ENCODE results near the gene COL5A2.

COL5A2 gene

GRCh38 chr2:189179570-189179950, at the start of gene COL5A2:
Gene COL5A2 (minus strand): TSS chr2:189179761. CDS start chr2:189179604, 157 bp downstream.
- no peak for DNase-seq (ENCODE audit: low spot score)
- TF ChIP-seq CTCF (IDR thresholded peaks at IDR 0.05; ENCODE audit: borderline replicate concordance, control extremely low read depth, extremely low read depth, insufficient read depth, missing control alignments): no peak
- in situ Hi-C loops (cut with MboI; ENCODE audit: low sequenced_read_pairs, unreplicated experiment): no loop called here

- no peak for DNase-seq (ENCODE audit: low spot score)
Observed at GRCh38 chr2:189226017-189226416, 46.5 kb upstream of the COL5A2 start.

GRCh38 chr2:189225032-189225431, 45.5 kb upstream of the COL5A2 start:
- in situ Hi-C loops (cut with MboI; ENCODE audit: low sequenced_read_pairs, unreplicated experiment): no loop called here
- no peak for TF ChIP-seq CTCF (IDR thresholded peaks at IDR 0.05; ENCODE audit: borderline replicate concordance, control extremely low read depth, extremely low read depth, insufficient read depth, missing control alignments)
- DNase-seq (ENCODE audit: low spot score): no peak

More at GRCh38 chr2:189226017-189226416, 46.5 kb upstream of the COL5A2 start:
- in situ Hi-C loops (cut with MboI; ENCODE audit: low sequenced_read_pairs, unreplicated experiment): no loop called here
- TF ChIP-seq CTCF (IDR thresholded peaks at IDR 0.05; ENCODE audit: borderline replicate concordance, control extremely low read depth, extremely low read depth, insufficient read depth, missing control alignments): no peak

- in situ Hi-C loops (cut with MboI; ENCODE audit: low sequenced_read_pairs, unreplicated experiment): no loop called here
Observed at GRCh38 chr2:189222468-189223105, 43.0 kb upstream of the COL5A2 start.

GRCh38 chr2:189221811-189222467, 42.4 kb upstream of the COL5A2 start:
- no peak for TF ChIP-seq CTCF (IDR thresholded peaks at IDR 0.05; ENCODE audit: borderline replicate concordance, control extremely low read depth, extremely low read depth, insufficient read depth, missing control alignments)
- DNase-seq (ENCODE audit: low spot score): no peak
- in situ Hi-C loops (cut with MboI; ENCODE audit: low sequenced_read_pairs, unreplicated experiment): no loop called here

More at GRCh38 chr2:189222468-189223105, 43.0 kb upstream of the COL5A2 start:
- TF ChIP-seq CTCF (IDR thresholded peaks at IDR 0.05; ENCODE audit: borderline replicate concordance, control extremely low read depth, extremely low read depth, insufficient read depth, missing control alignments): no peak
- DNase-seq (ENCODE audit: low spot score): no peak

GRCh38 chr2:189218236-189218635, 38.7 kb upstream of the COL5A2 start:
- no peak for TF ChIP-seq CTCF (IDR thresholded peaks at IDR 0.05; ENCODE audit: borderline replicate concordance, control extremely low read depth, extremely low read depth, insufficient read depth, missing control alignments)
- DNase-seq (ENCODE audit: low spot score): no peak
- in situ Hi-C loops (cut with MboI; ENCODE audit: low sequenced_read_pairs, unreplicated experiment): no loop called here
